ENCODE results near the gene PDE6D. TPM values are rescaled to one million over a fixed set of nuclear protein-coding genes. Genes with fewer than 3 reads are reported as not detected.

The PDE6D gene
- total RNA-seq, 4 donors from 2014 or later, result 11.7 to 22.6 (median 17.6) TPM

GRCh38 chr2:231720987-231721966, 59.8 kb downstream of the PDE6D start:
- Histone ChIP-seq H3K9me3 (no peaks in the 10 kb centered on the region), H3K27ac (no peak overlapping the region), H3K27me3 (no peaks in the 10 kb centered on the region), H3K4me3 (no peak overlapping the region), H3K36me3 (no peaks in the 10 kb centered on the region), H3K4me1 (peaks cover 2 to 12% of the 10 kb centered on the region in 2 donors)
- TF ChIP-seq POLR2A (IDR thresholded peaks at IDR 0.05) (no peak), CTCF (IDR thresholded peaks at IDR 0.05 in 4 of 5, conservative IDR thresholded peaks at IDR 0.05 in 1 of 5) (no peak)
- in situ Hi-C loops (cut with MboI; ENCODE audit: low sequenced_read_pairs in 4 of 4) (no loop called here), intact Hi-C loops (cut with DNase I; ENCODE audit: low total_unique reads) (no loop called here)
- DNase-seq, result no peak
- no peak for ATAC-seq

- TF ChIP-seq POLR2A (IDR thresholded peaks at IDR 0.05), result no peak
- TF ChIP-seq CTCF (IDR thresholded peaks at IDR 0.05 in 4 of 5, conservative IDR thresholded peaks at IDR 0.05 in 1 of 5), result no peak
- no peaks in the 10 kb centered on the region for H3K9me3 ChIP-seq
- peaks cover 8 to 14% of the 10 kb centered on the region in 2 donors for H3K4me1 ChIP-seq
- no peak for DNase-seq
- no peaks in the 10 kb centered on the region for H3K27me3 ChIP-seq
- no peaks in the 10 kb centered on the region for H3K36me3 ChIP-seq
- intact Hi-C loops (cut with DNase I; ENCODE audit: low total_unique reads) (no loop called here), in situ Hi-C loops (cut with MboI; ENCODE audit: low sequenced_read_pairs in 4 of 4) (no loop called here)
- H3K27ac ChIP-seq, result no peak overlapping the region
- no peak for ATAC-seq
- H3K4me3 ChIP-seq, result no peak overlapping the region
These were observed 60.6 kb downstream of the PDE6D start for GRCh38 chr2:231720292-231720986.

- H3K36me3 ChIP-seq, result no peaks in the 10 kb centered on the region
- in situ Hi-C loops (cut with MboI; ENCODE audit: low sequenced_read_pairs in 4 of 4), result loop anchor here in 3 of 4 donors (5.0 to 10.0 kb wide), 3 partner anchors 41 to 106 kb away; no protein-coding TSS in a partner anchor
- intact Hi-C loops (cut with DNase I; ENCODE audit: low total_unique reads), result no loop called here
- no peaks in the 10 kb centered on the region for H3K9me3 ChIP-seq
- TF ChIP-seq CTCF (IDR thresholded peaks at IDR 0.05 in 4 of 5, conservative IDR thresholded peaks at IDR 0.05 in 1 of 5) (no peak), POLR2A (IDR thresholded peaks at IDR 0.05) (no peak)
- H3K27me3 ChIP-seq, result no peaks in the 10 kb centered on the region
- H3K4me1 ChIP-seq, result peaks cover 20 to 21% of the 10 kb centered on the region in 2 donors
- H3K4me3 ChIP-seq, result no peak overlapping the region
- ATAC-seq (no peak), DNase-seq (no peak)
- H3K27ac ChIP-seq, result no peak overlapping the region
These were observed 62.3 kb downstream of the PDE6D start for GRCh38 chr2:231718799-231719198.

GRCh38 chr2:231717281-231718171, 63.6 kb downstream of the PDE6D start:
- in situ Hi-C loops (cut with MboI; ENCODE audit: low sequenced_read_pairs in 4 of 4), result loop anchor here in 3 of 4 donors (5.0 to 10.0 kb wide), 3 partner anchors 40 to 105 kb away; no protein-coding TSS in a partner anchor
- Histone ChIP-seq H3K27me3 (no peaks in the 10 kb centered on the region), H3K9me3 (no peaks in the 10 kb centered on the region), H3K36me3 (peaks cover 0 to 3% of the 10 kb centered on the region in 2 donors), H3K4me3 (no peak overlapping the region), H3K4me1 (peaks cover 25% of the 10 kb centered on the region in 2 donors), H3K27ac (peak overlapping the region in 3 of 4 donors; percentile 47 to 72 (median 67))
- TF ChIP-seq CTCF (IDR thresholded peaks at IDR 0.05 in 4 of 5, conservative IDR thresholded peaks at IDR 0.05 in 1 of 5), result no peak
- TF ChIP-seq POLR2A (IDR thresholded peaks at IDR 0.05), result no peak
- intact Hi-C loops (cut with DNase I; ENCODE audit: low total_unique reads), result no loop called here
- ATAC-seq (no peak), DNase-seq (no peak)

All from gastrocnemius medialis (tissue), 4 donors.